ENCODE measurements around the gene AMBP. TPM values are rescaled to one million over a fixed set of nuclear protein-coding genes. Genes with fewer than 3 reads are reported as not detected.

The AMBP gene
- total and polyA plus RNA-seq, 7 donors: 0.16 to 0.84 TPM; not detected in 5

DNA sequence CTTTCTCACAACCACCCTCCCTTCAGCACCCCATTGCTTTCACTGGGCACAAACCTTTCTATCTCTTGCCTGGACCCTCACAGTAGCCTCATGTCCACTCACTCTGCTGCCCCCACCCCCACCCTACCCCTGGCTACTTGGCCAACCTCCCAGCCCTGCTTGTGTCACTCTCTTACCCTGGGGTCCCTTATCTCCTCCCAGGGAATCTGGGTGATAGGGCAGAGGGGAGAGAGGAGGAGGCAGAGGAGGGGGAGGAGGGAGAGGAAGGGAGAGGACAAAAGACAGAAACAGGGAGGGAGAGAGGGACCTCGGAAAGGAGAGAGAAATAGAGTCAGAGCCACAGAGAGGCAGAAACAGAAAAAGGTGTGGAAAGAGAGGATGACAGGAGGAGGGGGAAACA is 46.0 kb upstream of the AMBP start:
- WGBS, 3 donors: 83 to 94% (median 93%) methylated on average over 1 of the region's 1 CpG
- DNase-seq (no peak), ATAC-seq (no peak)
- intact Hi-C loops (cut with DNase I): no loop called here
- H3K4me1 ChIP-seq: no peaks in the 10 kb centered on the region
- no peak overlapping the region for H3K27ac ChIP-seq
- no peak overlapping the region for H3K4me3 ChIP-seq
- TF ChIP-seq CTCF (IDR thresholded peaks at IDR 0.05): no peak
- peaks cover 6% of the 10 kb centered on the region for H3K9me3 ChIP-seq
- H3K27me3 ChIP-seq (ENCODE audit: insufficient read depth in 3 of 3, low read length in 2 of 3): peaks cover 0 to 3% (median 0%) of the 10 kb centered on the region in 3 donors
- no peaks in the 10 kb centered on the region for H3K36me3 ChIP-seq (ENCODE audit: insufficient read depth in 1 of 2, low read depth in 1 of 2)

DNA sequence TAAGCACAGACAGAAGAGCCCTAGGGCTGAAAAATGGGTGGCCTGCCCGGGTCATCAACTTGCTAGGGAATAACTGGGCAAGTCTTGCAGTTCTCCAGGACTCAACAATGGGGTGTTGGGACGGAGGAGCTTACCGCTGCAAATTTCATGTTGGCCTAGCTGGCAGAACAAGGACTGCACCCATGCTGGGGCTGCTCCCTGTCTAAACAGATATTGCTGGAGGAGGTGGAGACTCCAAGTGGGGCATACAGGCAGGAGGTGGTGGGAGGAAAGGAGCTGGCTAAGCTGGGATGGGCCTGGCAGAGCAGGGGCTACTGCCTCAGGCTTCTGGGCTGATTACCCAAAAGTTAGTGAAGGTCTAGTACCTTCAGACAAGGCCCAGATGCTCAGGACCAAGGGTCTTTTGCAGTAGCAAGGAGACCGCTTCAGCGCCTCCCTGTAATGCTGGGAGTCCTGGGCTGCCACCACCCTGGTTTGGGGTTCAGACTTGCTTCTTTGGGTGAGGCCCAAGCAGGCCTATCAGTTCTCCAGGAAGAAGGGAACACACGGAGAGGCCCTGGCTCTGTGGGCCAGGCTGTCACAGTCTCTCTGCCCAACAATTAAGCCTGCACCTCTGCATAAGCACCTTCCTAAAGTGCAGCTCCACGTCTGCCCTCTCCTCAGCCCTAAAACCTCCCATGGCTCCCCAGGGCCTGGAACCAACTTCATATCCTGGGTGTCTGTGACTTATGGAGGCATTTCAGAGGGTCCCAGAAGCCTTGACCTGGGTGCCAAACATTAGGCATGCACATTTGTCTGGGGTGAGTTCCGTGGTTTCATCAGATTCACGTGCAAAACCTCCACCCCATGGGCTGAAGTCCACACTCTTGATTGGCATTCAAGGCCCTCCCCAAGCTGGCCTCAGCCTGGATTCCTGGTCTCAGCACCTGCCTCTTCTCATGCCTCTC is 45.2 kb upstream of the AMBP start:
- no peak overlapping the region for H3K4me3 ChIP-seq
- no peaks in the 10 kb centered on the region for H3K4me1 ChIP-seq
- 88 to 94% (median 89%) methylated on average over 9 of the region's 9 CpGs for WGBS, 3 donors
- H3K9me3 ChIP-seq: peaks cover 6% of the 10 kb centered on the region
- TF ChIP-seq CTCF (IDR thresholded peaks at IDR 0.05): no peak
- peaks cover 0 to 3% (median 0%) of the 10 kb centered on the region in 3 donors for H3K27me3 ChIP-seq (ENCODE audit: insufficient read depth in 3 of 3, low read length in 2 of 3)
- no peak for ATAC-seq
- no peak overlapping the region for H3K27ac ChIP-seq
- H3K36me3 ChIP-seq (ENCODE audit: insufficient read depth in 1 of 2, low read depth in 1 of 2): no peaks in the 10 kb centered on the region
- intact Hi-C loops (cut with DNase I): no loop called here
- no peak for DNase-seq

DNA sequence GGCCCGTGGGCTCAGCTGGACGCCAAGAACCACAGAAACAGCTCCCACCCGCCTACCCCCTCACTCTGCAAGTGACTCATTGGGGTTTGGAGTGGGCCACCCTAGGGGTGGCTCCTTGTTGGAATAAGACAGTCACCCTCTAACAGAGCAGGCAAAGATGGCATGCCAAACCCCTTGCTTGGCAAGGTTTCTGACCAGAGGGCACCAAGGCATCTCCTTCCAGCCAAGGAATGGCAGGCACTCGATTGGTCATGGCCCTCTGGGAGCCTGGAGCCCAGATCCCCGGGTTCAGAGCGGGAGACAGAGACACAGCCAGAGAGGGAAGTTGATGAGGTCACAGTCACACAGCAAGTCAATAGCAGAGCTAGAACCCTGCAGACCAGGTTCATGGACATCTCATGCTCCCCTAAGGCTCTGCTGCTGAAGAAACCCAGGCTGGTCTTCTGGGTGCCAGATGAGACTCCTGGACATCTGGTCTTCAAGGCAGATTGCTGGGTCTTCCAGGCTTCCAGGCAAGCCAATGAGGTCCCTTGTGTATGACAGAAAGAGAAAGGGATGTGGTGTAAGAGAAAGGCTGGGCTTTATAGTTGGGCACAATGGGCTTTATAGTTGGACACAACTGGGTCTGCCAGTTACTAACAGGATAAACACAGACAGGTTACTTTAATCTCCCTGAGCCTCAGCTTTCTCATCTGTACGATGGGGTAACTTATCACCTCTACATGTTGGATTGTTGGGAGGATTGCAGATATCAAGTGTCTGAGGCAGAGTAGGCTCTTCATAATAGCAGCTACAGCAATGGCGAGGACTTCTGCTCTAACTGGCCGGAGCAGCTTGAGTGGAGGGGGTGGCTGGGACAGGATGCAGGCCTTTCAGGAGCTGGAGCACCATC is 44.3 kb upstream of the AMBP start:
- H3K9me3 ChIP-seq: peaks cover 2% of the 10 kb centered on the region
- TF ChIP-seq CTCF (IDR thresholded peaks at IDR 0.05): no peak
- no peaks in the 10 kb centered on the region for H3K4me1 ChIP-seq
- H3K36me3 ChIP-seq (ENCODE audit: insufficient read depth in 1 of 2, low read depth in 1 of 2): no peaks in the 10 kb centered on the region
- no peak for ATAC-seq
- 57 to 68% (median 62%) methylated on average over 9 of the region's 9 CpGs for WGBS, 3 donors
- no peak overlapping the region for H3K27ac ChIP-seq
- intact Hi-C loops (cut with DNase I): no loop called here
- no peak overlapping the region for H3K4me3 ChIP-seq
- peaks cover 0 to 4% (median 2%) of the 10 kb centered on the region in 3 donors for H3K27me3 ChIP-seq (ENCODE audit: insufficient read depth in 3 of 3, low read length in 2 of 3)
- no peak for DNase-seq

DNA sequence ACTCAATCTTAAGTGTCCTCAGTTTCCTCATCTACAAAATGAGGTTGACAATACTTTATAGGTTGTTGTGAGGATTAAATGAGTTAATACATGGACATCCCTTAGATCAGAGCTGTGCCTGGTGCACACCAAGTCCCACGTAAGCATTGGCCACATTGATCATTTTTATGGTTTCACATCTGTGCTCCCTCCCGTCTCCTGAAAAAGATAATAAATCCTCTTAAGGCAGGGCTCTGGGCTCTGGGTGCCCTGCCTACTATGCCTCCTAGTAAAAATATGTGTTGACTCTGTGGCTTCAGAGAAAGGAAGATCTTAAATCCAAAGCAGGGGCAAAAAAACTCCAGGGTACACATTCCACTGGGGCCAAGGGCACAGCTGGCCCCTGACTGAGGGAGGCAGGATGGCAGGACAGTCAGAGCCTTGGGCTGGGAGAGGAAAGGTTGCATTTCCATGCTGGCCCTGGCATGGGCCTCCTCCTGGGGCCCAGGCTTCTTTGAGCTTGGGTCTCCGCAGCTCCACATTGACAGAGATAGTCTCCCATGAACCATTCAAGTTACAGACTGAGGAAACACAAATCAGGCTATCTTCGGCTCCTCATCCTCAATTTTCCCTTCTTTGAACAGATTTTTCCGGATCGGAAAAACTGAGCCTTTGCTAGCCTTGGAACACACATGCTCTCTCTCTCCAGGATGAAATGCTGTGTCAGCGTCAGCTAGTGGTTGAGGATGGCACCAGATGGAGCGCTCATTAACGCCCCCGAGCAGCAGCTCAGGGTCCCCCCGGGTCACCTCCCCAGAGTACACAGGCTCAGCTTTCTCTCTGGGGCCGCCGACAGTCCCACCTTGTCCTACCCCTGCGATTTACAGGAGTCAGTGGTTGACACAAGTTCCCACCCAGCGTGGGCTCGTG is 43.4 kb upstream of the AMBP start:
- Histone ChIP-seq H3K27ac (no peak overlapping the region), H3K4me3 (no peak overlapping the region), H3K9me3 (no peaks in the 10 kb centered on the region), H3K36me3 (ENCODE audit: insufficient read depth in 1 of 2, low read depth in 1 of 2) (no peaks in the 10 kb centered on the region), H3K27me3 (ENCODE audit: insufficient read depth in 3 of 3, low read length in 2 of 3) (peaks cover 0 to 5% (median 2%) of the 10 kb centered on the region in 3 donors), H3K4me1 (no peaks in the 10 kb centered on the region)
- intact Hi-C loops (cut with DNase I): no loop called here
- no peak for DNase-seq
- no peak for TF ChIP-seq CTCF (IDR thresholded peaks at IDR 0.05)
- no peak for ATAC-seq
- WGBS, 3 donors: 51 to 63% (median 56%) methylated on average over 16 of the region's 16 CpGs
